Chondrocyte (in vitro differentiated cells): Measurements from ENCODE around the gene TIAM2. TPM values are rescaled to one million over a fixed set of nuclear protein-coding genes. Genes with fewer than 3 reads are reported as not detected.
"Not testable (repeated sequence)": the region's sequence is repeated elsewhere in the genome, so short reads cannot be mapped to it uniquely, and the experiment has no call there.

Experiments
- DNase-seq: peaks from one replicate; pipeline ENCODE4 v3.0.0; 2021; ENCODE audit warnings: mixed read lengths, low spot score
- H3K27ac Mint-ChIP-seq: one replicate; pipeline ENCODE4 v1.8.0; 2021; ENCODE audit warnings: mild to moderate bottlenecking, moderate library complexity, mixed read lengths; ENCODE audit not compliant: unreplicated experiment
- H3K27me3 Mint-ChIP-seq: 2 replicates; pipeline ENCODE4 v1.8.0; 2021; ENCODE audit warnings: low read depth, mixed read lengths
- H3K36me3 Mint-ChIP-seq: 2 replicates; pipeline ENCODE4 v1.8.0; 2021; ENCODE audit warnings: low read depth, mixed read lengths
- H3K4me1 Mint-ChIP-seq: 2 replicates; pipeline ENCODE4 v1.8.0; 2021; ENCODE audit warnings: low read depth, mild to moderate bottlenecking, mixed read lengths
- H3K4me3 Mint-ChIP-seq: one replicate; pipeline ENCODE4 v1.8.0; 2021; ENCODE audit warnings: mild to moderate bottlenecking, moderate library complexity, mixed read lengths; ENCODE audit not compliant: unreplicated experiment
- H3K9me3 Mint-ChIP-seq: 2 replicates; pipeline ENCODE4 v1.8.0; 2021; ENCODE audit warnings: low read depth, mixed read lengths
- CTCF ChIP-seq: fragments of 200-600 bp; sonication (generic); IDR thresholded peaks from 2 replicates; pipeline ENCODE4 v1.5.0; 2021; ENCODE audit warnings: antibody characterized with exemption, mild to moderate bottlenecking, moderate library complexity
- total RNA-seq: library from RNA; stranded (reverse); gene quantifications from 3 replicates; pipeline ENCODE4 v1.2.1, GENCODE V29; 2021

Gene TIAM2
- total RNA-seq, 1 donor from 2014 or later, result 13.8 TPM

- no peak for DNase-seq
- Mint-ChIP-seq H3K4me1 (peaks cover 55% of the 10 kb centered on the region), H3K36me3 (no peaks in the 10 kb centered on the region), H3K4me3 (peak overlapping the region; percentile 39), H3K9me3 (no peaks in the 10 kb centered on the region), H3K27me3 (no peaks in the 10 kb centered on the region), H3K27ac (peak overlapping the region; percentile 90)
- no peak for TF ChIP-seq CTCF
These were observed 19.7 kb downstream of the TIAM2 start for GRCh38 chr6:155014670-155015300.

GRCh38 chr6:155018415-155018814 is 23.3 kb downstream of the TIAM2 start:
- not testable (repeated sequence) for H3K9me3 Mint-ChIP-seq, DNase-seq, H3K27me3 Mint-ChIP-seq, H3K4me3 Mint-ChIP-seq, H3K27ac Mint-ChIP-seq, H3K36me3 Mint-ChIP-seq
- peaks cover 56% of the 10 kb centered on the region for H3K4me1 Mint-ChIP-seq

GRCh38 chr6:155021680-155022079 is 26.6 kb downstream of the TIAM2 start:
- TF ChIP-seq CTCF, result no peak
- H3K36me3 Mint-ChIP-seq, result no peaks in the 10 kb centered on the region
- no peak for DNase-seq
- H3K9me3 Mint-ChIP-seq, result no peaks in the 10 kb centered on the region
- H3K4me1 Mint-ChIP-seq, result peaks cover 55% of the 10 kb centered on the region
- H3K27me3 Mint-ChIP-seq, result no peaks in the 10 kb centered on the region
- H3K4me3 Mint-ChIP-seq, result no peak overlapping the region
- H3K27ac Mint-ChIP-seq, result no peak overlapping the region

- Mint-ChIP-seq H3K9me3 (no peaks in the 10 kb centered on the region), H3K27ac (peak overlapping the region; percentile 19), H3K27me3 (no peaks in the 10 kb centered on the region)
These were observed 27.6 kb downstream of the TIAM2 start for GRCh38 chr6:155022721-155023120.

GRCh38 chr6:155023717-155024116 is 28.6 kb downstream of the TIAM2 start:
- H3K27me3 Mint-ChIP-seq, result no peaks in the 10 kb centered on the region
- H3K9me3 Mint-ChIP-seq, result no peaks in the 10 kb centered on the region
- H3K36me3 Mint-ChIP-seq, result no peaks in the 10 kb centered on the region
- no peak for DNase-seq
- TF ChIP-seq CTCF, result no peak
- H3K4me1 Mint-ChIP-seq, result peaks cover 52% of the 10 kb centered on the region
- no peak overlapping the region for H3K4me3 Mint-ChIP-seq
- H3K27ac Mint-ChIP-seq, result no peak overlapping the region

More at GRCh38 chr6:155022721-155023120, 27.6 kb downstream of the TIAM2 start:
- Mint-ChIP-seq H3K4me1 (peaks cover 53% of the 10 kb centered on the region), H3K36me3 (no peaks in the 10 kb centered on the region), H3K4me3 (no peak overlapping the region)
- TF ChIP-seq CTCF, result no peak
- no peak for DNase-seq

- Mint-ChIP-seq H3K36me3 (no peaks in the 10 kb centered on the region), H3K4me3 (no peak overlapping the region), H3K4me1 (peaks cover 52% of the 10 kb centered on the region), H3K27me3 (no peaks in the 10 kb centered on the region), H3K9me3 (no peaks in the 10 kb centered on the region), H3K27ac (no peak overlapping the region)
- no peak for TF ChIP-seq CTCF
- DNase-seq, result no peak
These were observed 29.4 kb downstream of the TIAM2 start for GRCh38 chr6:155024391-155025027.
